Right forelimb (tissue), 1 donor: Measurements from ENCODE around the gene ID1.
"Not testable (repeated sequence)": the region's sequence is repeated elsewhere in the genome, so short reads cannot be mapped to it uniquely, and the experiment has no call there.

Source experiments
- DNase-seq: peaks from one replicate; pipeline ENCODE4 v3.0.0-alpha.2; 2018

Gene ID1

GRCh38 chr20:31638816-31639215 lies 33.7 kb downstream of the ID1 start:
- no peak for DNase-seq

- no peak for DNase-seq
Observed at GRCh38 chr20:31640259-31640658, 35.2 kb downstream of the ID1 start.

- no peak for DNase-seq
Observed at GRCh38 chr20:31641391-31641790, 36.3 kb downstream of the ID1 start.

DNA sequence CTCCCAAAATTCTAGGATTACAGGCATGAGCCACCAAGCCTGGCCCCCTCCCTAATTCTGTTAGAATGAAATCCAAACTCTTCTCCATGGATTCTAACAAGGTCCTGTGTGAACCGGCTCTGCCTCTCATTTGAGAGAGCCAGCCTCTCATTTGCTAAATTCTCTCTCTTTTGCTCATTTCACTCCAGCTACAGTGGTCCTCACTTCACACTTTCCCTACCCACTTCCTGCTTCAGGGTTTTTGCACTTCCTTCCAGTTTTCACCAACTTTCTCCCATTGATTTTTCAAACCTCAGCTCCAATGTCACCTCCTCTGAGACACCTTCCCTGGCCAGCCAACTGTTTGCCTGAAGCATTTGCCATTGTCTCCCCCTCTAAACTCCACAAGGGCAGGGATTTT lies 37.7 kb downstream of the ID1 start:
- no peak for DNase-seq

DNA sequence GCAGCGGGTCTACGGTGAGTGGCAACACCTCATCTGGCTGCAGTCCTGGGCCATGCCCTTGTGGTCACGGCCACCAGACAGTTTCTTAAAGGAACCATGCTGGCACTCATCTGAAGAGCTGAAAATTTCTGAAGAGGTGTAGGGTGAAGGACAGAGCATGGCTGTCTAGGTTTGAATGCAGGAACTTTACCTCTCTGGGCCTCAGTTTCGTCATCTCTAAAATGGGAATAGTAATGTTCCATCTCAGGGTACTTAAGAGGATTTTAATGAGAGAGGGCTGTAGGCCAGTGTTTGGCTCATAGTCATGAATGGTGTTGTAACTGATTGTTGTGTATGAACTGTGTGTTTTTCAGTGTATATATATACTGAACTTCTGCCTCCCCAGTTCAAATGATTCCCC lies 38.4 kb downstream of the ID1 start:
- DNase-seq = no peak

DNA sequence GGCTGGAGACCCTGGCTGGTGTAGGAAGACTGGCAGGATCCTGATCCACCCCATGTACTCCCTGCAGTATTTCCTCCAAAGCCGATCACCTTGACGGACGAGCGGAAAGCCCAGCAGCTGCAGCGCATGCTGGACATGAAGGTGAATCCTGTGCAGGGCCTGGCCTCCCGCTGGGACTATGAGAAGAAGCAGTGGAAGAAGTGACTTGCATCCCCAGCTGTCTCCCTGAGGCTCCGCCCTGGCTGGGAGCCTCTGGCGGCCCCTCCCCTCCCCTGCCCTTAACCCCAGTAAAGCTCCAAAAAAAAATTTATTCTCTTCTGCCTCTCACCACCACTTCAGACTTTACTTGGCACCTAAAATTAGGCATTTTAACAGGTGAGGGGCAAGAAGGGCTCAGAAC lies 39.6 kb downstream of the ID1 start:
- no peak for DNase-seq

- DNase-seq = not testable (repeated sequence)
Observed at GRCh38 chr20:31648104-31648503, 43.0 kb downstream of the ID1 start.

DNA sequence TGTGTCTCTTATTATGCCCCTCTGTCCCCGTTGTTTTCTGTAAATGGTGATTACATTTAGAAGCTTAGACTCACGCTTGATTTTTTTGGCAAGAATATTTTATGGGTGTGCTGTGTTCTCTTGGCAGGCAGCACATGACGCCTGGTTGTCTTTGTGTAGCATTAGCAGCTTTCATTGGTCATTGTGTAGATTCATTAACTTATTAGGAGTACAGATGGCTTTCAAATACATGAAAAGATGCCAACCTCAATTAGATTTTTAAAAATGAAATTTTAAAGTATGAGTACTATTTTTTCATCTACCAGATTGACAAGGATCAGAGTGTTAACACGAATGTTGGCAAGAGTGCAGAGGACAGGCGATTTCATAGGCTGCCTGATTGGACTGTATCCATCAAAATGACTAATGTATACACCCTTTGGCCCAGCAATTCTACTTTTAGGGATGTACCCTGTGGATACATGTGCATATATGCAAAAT lies 47.9 kb downstream of the ID1 start:
- DNase-seq = no peak

DNA sequence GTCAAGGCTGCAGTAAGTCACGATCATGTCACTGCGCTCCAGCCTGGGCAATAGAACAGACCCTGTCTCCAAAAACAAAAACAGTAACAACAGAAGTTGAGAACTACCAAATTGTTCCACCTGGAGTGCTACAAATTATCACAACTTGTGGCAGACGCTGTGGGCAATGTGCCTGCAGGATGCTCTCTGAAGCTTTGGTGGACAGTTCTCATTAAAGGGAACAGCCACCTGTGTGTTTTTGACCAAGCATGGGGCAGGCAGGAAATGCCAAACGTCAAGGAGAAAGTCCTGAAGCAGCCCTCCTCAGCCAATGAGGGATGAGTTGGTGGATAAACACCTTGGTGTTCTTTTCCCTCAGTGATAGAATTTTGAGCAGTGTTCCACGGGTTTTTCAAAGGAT lies 48.5 kb downstream of the ID1 start:
- no peak for DNase-seq

- DNase-seq = no peak
Observed at GRCh38 chr20:31654534-31654933, 49.4 kb downstream of the ID1 start.
